NOMO-1 (cell line): ENCODE results near the gene CD151.

Experiments
- DNase-seq, 2 experiments: peaks; one replicate each; lab custom pipeline; 2025; ENCODE audit not compliant: unreplicated experiment in 2 of 2; lab: John Stamatoyannopoulos, UW

CD151 gene

DNA sequence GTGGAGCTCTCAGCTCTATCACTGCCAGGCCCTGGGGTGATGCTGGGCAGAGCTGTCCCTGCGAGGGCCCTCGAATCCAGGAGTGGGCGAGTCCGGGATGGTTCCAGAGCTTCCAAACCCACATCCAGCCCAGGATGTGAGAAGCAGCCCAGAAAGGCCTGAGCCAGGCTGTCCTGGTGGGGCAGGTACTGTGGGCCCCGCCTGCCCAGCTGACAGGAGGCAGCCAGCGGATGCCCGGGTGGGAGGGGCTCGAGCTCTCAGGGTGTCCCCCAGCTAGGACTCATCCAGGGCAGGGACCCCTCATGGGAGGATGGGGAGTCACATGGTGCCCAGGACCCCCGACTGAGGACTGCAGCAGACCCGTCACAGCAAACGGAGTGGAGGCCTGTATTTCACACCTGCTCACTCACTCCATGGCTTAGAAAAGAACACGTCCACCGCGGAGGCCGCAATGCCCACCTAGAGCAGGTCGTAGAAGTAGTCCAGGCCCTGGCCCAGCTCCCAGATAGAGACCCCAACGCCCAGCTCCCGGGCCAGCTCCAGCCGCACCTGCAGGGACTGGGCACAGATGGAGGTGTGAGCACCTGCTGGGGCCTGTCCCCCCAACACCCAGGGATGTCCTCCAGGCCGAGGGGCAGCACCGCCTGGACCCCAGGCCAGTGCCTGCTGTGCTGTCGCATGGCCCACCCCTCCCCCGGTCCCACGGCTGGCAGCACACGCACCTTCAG is 36.8 kb downstream of the CD151 start:
- no peak for DNase-seq

- DNase-seq: no peak
These were observed 37.3 kb downstream of the CD151 start for GRCh38 chr11:870127-870413.

GRCh38 chr11:870418-870817 is 37.7 kb downstream of the CD151 start:
- no peak for DNase-seq

DNA sequence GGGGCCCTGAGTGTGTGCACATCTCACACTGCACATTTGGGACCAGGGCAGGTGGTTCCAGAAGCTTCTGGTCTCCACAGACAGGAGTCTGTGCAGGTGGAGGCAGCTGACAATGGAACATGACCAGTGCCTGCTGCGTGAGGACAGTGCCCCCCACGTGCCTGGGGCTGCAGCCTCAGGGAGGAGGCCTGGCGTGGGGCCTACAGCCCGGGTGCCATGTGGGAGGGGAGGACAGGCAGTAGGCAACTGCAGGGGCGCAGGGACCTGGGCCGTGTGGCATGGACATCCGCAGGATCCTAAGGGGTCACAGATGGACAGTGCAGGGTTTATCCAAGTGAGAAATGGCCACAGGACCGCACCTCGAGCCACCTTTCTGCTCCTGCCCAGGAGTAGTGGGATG is 38.7 kb downstream of the CD151 start:
- DNase-seq: no peak

DNA sequence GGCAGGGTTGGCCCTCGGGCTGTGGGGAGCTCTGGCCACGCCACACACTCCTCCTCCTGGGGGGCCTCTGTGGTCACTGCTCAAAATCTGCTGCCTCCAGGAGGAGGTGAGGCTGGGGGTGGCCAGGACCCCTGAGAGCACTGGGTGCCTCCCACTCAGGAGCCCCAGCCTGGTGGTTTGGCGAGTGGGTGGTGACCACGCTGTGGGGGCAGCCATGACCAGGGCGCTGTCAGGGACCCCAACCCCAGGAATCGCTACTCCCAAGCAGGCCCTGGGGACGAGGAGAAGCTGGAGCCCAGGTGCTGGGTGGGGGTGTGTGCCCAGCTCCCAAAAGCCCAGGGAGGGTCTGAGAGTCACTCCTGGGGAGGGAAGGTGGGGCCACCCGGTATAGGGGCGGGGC is 40.0 kb downstream of the CD151 start:
- no peak for DNase-seq

- DNase-seq: no peak
These were observed 41.0 kb downstream of the CD151 start for GRCh38 chr11:873706-874105.

- no peak for DNase-seq
These were observed 42.5 kb downstream of the CD151 start for GRCh38 chr11:875203-875602.

DNA sequence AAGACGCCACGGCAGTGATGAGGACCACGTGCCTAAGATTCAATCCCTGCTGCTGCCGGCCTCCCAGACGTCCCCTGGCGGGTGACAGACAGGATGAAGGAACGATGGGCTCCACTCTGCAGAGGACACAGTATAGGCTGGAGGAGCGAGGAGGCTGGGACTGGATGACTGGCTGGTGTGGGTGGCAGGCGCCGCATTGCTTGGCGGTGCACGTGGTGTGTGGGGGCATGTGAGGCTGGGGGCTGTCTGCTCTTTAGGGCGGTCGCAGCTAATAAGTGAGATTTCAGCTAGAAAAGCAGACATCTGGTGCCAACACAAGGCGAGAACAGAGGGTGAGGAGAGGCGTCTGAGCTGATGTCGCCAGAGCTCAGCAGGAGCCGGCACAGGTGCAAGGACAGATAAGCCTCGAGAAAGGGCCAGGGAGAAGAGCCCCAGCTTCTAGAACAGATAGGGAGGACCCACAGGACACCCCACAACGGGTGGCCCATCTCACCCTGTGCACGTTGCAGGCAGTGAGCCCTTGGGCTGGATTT is 43.1 kb downstream of the CD151 start:
- DNase-seq: no peak

DNA sequence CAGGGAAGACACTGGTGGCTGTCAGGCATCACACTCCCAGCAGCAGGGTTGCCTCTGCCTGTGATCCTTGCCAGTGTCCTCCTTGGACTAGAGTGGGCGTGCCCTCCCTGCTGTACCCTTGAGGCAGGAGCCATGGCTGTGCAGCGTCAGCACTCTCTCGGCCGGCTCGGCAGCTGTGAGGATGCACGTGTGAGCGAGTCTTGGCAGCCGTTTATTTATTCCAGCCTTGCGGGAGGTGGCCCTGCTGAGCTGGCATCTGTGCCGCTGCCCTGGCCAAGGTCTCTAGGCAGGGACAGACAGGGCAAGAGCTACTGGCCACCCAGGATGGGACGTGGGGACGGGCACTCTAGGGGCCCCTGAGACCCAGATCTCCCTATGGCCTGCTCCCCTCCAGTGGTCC is 43.8 kb downstream of the CD151 start:
- DNase-seq: no peak

DNA sequence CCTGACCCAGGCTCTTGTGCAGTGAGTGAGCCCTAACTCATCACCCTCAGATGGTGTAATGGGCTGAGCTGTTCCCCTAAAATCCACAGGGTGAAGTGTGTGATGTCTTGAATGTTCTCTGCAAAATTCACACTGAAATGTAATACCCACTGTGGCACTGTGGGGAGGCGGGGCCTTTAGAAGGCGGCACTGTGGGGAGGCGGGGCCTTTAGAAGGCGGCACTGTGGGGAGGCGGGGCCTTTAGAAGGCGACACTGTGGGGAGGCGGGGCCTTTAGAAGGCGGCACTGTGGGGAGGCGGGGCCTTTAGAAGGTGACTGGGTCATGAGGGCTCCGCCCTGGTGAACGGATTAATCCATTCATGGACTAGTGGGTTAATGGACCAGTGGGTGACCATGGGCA is 44.8 kb downstream of the CD151 start:
- DNase-seq: no peak

DNA sequence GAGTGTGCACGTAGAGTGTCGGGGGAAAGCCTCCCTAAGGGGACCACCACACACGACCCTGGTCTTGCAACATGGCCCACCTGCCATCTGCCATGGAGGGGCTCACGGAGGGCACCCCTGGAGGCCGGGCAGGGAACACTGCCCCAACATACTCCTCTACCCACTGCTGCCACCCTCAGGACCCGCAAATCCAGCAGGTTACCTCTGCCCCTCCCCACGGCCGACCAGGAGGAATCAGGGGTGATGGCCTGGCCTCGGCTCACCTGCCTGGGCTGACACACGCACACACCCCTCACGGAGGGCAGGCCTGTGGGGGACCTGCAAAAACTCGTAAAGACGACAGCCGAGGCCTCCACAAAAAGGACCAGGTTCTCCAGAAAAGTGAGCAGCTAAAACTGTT is 47.7 kb downstream of the CD151 start:
- DNase-seq: no peak

GRCh38 chr11:882596-882995 is 49.8 kb downstream of the CD151 start:
- no peak for DNase-seq

- no peak for DNase-seq
These were observed 50.8 kb downstream of the CD151 start for GRCh38 chr11:883527-883926.

- no peak for DNase-seq
These were observed 51.9 kb downstream of the CD151 start for GRCh38 chr11:884578-885070.

- no peak for DNase-seq
These were observed 53.8 kb downstream of the CD151 start for GRCh38 chr11:886568-886967.

GRCh38 chr11:887589-887988 is 54.8 kb downstream of the CD151 start:
- DNase-seq: no peak
